Astrocyte of the hippocampus (primary cell): Measurements from ENCODE around the gene FLT3.
"Not testable (repeated sequence)": the region's sequence is repeated elsewhere in the genome, so short reads cannot be mapped to it uniquely, and the experiment has no call there.

Experiments used
- DNase-seq: peaks from one replicate; pipeline ENCODE4 v3.0.0; 2011; ENCODE audit warnings: low read depth, low spot score

Gene FLT3

GRCh38 chr13:28099396-28100149, 803 bp downstream of the FLT3 start:
- DNase-seq = no peak

DNA sequence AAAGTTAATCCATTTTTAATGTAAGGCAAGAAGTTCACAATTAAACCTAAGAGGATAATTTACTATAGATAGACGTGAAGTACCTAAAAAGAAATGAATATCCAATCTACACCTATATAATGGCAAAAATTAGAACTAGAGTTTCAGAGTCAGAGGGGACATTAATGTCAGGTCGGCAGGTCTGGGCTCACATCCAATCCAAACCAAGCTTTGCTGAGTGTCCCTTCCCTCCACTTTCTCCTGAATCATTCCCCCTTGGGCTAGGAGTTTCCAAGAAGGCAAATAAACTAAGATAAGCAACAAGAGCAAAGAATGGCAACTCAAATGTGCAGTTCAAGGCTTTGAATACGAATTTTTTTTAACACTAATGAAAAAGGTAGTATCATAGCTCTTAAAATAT, 2.9 kb downstream of the FLT3 start:
- DNase-seq = no peak

DNA sequence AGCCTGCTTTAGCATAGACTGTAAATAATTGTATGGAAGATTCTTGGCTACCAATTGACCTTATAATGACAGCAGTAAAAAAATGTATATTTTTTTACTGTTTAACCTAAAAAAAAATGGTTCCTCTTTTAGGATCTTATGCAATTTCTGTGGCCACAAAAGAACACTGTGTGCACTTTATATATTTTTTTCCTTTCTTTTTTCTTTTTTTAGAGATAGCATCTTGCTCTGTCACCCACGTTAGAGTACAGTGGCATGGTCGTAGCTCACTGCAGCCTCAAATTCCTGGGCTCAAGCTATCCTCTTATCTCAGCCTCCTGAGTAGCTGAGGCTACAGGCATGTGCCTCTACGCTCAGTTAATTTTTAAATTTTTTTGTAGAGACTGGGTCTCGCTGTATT, 6.1 kb downstream of the FLT3 start:
- DNase-seq = no peak

DNA sequence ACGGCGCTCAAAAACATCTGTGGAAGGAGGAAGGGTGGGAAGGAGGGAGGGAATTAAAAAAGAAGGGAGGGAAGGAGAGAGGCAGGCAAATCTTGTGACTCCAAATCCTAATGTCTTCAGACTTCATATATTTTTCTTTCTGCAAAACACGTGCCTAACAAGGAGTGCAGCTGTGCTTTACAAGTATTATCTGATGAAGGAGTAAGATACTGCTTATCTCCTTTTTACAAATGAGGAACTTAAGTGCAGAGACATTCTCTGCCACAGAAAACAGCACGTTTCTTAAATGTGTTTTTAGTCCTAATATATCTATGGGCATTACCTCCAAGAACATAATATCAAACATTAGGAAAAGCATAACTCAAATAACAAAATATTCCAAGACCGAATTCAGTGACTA, 6.5 kb downstream of the FLT3 start:
- DNase-seq = no peak

DNA sequence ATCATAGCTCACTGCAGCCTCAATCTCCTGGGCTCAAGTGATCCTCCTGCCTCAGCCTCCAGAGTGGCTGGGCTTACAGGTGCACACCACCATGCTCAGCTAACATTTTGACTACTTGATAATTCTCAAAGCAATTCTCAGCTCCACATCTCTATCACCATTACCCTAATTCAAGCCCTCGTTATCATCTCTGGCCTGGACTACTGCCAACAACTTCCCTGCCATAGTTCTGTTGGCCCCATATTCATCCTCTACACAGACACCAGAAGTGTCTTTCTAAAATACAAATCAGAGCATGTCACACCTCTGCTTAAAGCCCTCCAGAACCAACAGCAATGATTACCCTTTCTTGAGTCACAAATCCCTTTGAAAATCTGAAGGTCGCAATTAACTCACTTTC, 7.9 kb downstream of the FLT3 start:
- DNase-seq = no peak

GRCh38 chr13:28089065-28089464, 11.3 kb downstream of the FLT3 start:
- DNase-seq = no peak

- not testable (repeated sequence) for DNase-seq
Measured at GRCh38 chr13:28077820-28078219, 22.6 kb downstream of the FLT3 start.

- DNase-seq = no peak
Measured at GRCh38 chr13:28077231-28077630, 23.1 kb downstream of the FLT3 start.

GRCh38 chr13:28071424-28071823, 29.0 kb downstream of the FLT3 start:
- no peak for DNase-seq

DNA sequence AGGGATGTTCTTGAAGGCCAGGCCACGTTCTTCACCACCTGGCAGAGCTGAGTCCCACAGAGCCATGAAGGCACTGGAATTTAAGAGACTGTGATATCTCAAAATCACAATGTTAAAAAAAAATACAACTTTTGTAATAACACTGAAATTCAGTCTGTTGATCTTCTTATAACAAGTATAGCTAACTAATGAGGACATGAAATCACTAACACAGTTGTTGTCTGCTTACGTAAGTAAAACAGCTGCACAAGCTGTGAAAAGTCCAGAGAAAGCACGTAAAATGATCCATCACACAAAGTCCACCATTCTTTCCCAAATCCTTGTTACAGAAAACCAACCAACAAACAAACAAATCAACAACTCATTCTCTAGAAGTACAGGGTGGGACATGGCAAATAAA, 32.9 kb downstream of the FLT3 start:
- DNase-seq = no peak

DNA sequence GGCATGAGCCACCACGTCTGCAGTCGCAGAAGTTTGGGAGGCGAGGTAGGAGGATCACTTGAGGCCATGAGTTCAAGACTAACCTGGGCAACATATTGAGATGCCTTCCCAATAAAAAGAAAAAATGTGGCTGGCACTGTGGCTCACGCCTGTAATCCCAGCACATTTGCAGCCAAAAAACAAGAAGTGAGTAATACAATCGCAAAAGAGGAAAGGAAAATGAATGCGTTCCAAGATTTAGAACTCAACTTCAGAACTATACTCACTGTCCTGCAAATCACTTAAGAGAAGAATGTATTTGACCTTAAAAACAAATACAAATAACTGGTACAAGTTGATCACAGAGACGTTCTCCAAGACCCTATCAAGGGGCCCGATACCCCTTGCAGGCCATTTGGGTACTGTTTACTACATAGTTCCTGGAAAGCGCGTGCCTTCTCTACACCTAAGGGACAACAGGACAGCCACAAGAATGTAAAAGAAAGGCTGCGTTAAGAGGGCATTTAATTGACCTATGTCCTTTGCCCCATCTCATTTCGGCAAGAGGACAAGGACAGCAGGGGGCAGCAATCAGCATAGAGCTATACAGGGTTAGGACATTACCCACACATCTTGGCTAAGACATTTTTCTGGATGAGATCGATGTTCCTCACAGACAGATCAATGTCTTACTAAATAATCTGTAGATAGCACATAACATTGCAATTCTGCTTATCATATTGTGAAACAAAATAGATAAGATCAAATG, 41.3 kb downstream of the FLT3 start:
- DNase-seq = peak; percentile 12

DNA sequence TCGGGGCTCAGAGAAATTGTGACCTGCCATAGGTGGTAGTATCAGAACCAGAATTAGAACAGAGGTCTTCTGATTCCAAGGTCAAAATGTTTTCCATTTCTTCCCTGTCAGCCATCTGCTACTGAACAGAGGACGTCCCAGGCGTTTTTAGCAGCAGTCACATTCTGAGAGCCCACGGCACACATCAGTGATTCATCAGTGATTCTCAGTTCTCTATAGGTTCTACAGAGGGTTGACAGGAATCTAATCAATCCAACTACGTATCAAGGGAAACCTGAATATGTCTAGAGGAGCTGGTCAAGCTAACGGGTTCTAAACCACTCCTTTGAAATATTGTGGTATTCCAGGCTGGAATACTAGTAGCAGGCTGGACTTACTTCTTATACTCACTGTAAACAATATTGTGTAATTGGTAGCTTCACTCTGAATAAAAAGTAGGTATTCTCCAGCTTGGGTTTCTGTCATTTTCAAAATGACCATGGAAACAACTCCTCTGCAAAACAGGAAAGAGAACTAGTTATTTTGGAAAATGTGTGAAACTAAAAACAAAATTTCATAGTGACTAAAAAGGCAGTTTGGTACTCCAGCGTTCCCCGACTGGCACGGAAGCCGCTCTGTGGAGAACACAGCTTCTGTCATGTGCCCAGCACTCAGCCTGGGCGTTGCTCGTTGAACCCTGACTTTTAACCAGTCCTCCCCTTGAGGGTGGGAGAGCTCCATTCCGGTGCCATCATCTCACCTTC, 43.2 kb downstream of the FLT3 start:
- no peak for DNase-seq

- no peak for DNase-seq
Measured at GRCh38 chr13:28056426-28056825, 44.0 kb downstream of the FLT3 start.

GRCh38 chr13:28055357-28055756, 45.0 kb downstream of the FLT3 start:
- DNase-seq = no peak

GRCh38 chr13:28052945-28053344, 47.4 kb downstream of the FLT3 start:
- DNase-seq = no peak

- no peak for DNase-seq
Measured at GRCh38 chr13:28049880-28050875, 50.2 kb downstream of the FLT3 start.

DNA sequence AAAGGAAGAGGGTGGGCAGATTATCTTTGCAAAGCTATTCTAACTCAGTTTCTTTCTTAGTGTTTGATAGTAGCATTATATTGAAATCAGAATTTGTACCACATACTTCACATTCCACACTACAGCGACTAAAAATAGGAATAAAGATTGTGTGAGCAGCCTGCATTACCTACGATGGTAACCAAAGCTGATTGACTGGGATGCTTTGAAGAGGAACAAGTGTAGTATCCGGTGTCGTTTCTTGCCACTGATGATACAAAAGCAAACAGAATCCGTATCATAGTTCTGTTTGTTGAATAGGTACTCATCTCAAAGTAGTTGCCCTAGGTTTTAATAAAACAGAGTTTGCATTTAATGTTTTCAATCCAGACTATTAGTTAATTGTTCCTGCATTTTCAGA, 51.2 kb downstream of the FLT3 start:
- no peak for DNase-seq

DNA sequence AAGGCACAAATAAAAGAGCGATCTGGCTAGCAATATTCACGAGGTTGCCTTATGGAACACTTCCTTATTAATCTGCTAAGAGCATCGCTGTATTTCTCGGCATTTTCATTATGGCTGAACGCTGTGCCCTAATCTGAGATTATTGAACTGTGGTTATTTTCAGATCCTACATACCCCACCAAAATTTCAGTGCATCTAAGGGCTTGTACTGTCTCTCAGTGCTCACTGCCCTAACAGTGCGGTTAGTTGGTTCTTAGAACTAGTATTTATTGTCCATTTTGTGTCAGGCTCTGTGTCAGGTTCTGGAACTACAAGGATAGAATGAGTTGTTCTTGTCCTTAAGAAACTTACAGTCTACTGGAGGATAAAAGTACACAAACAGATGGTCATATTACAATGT, 51.6 kb downstream of the FLT3 start:
- DNase-seq = no peak

DNA sequence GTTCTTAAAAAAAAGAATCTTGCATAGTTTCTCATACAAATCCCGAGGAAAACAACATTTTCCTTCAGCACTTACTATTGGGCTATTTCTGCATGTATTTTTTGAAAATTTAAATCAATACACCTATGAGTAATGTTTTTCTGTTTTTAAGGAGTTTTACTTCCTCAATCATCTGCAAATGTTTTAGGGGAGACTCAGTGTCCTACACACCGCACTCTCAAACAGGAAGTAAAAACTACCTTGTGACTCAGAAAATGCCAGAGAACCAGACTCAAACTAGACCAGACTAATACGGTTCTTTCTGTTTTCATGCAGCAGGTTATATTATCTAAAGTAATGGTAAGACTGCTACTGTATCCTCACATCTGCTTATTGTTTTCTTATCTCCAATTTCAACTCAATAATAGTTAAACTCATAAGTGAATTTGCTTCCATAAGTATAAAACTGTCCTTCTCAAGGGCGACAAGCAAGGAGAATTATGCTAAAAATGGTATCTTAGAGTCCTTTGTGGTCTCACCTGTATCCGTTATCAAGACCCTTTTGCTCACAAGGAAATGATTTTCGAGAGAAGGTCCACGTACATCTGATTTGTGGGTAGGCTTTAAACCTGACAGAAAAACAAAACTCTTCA, 52.5 kb downstream of the FLT3 start:
- no peak for DNase-seq

GRCh38 chr13:28046981-28047380, 53.4 kb downstream of the FLT3 start:
- peak; percentile 12 for DNase-seq

- DNase-seq = no peak
Measured at GRCh38 chr13:28045861-28046260, 54.5 kb downstream of the FLT3 start.
